Measurements from ENCODE around the gene CYP2A6.
"Not testable (repeated sequence)": the region's sequence is repeated elsewhere in the genome, so short reads cannot be mapped to it uniquely, and the experiment has no call there.

The CYP2A6 gene, protein sequence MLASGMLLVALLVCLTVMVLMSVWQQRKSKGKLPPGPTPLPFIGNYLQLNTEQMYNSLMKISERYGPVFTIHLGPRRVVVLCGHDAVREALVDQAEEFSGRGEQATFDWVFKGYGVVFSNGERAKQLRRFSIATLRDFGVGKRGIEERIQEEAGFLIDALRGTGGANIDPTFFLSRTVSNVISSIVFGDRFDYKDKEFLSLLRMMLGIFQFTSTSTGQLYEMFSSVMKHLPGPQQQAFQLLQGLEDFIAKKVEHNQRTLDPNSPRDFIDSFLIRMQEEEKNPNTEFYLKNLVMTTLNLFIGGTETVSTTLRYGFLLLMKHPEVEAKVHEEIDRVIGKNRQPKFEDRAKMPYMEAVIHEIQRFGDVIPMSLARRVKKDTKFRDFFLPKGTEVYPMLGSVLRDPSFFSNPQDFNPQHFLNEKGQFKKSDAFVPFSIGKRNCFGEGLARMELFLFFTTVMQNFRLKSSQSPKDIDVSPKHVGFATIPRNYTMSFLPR

DNA sequence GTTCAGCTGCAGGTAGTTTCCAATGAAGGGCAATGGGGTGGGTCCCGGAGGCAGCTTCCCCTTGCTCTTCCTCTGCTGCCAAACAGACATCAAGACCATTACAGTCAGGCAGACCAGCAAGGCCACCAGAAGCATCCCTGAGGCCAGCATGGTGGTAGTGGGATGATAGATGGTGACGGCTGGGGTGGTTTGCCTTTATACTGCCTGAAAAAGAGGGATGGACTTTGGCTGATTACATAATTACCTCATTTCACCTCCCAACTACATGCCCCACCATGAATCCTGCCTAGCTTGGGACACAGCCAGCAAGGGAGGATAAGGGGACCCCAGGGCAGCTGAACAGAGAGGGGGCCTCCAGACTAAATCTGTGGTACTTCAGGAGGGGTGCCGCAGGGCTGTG is at the start of gene CYP2A6:
CYP2A6 (minus strand) TSS at position 171 of the 400 bp plus-strand sequence; CDS start at position 150, 21 bp downstream.
- H3K27me3 ChIP-seq (ENCODE audit: control insufficient read depth, insufficient read depth, low read length): peaks cover 13% of the 10 kb centered on the region
- not testable (repeated sequence) for H3K9ac ChIP-seq (ENCODE audit: low read length); H3K36me3 ChIP-seq (ENCODE audit: control insufficient read depth, insufficient read depth, low read length); H3K4me1 ChIP-seq (ENCODE audit: control insufficient read depth, insufficient read depth, low read length); H3K4me3 ChIP-seq (ENCODE audit: low read length); H3K9me3 ChIP-seq (ENCODE audit: control insufficient read depth, low read length)

DNA sequence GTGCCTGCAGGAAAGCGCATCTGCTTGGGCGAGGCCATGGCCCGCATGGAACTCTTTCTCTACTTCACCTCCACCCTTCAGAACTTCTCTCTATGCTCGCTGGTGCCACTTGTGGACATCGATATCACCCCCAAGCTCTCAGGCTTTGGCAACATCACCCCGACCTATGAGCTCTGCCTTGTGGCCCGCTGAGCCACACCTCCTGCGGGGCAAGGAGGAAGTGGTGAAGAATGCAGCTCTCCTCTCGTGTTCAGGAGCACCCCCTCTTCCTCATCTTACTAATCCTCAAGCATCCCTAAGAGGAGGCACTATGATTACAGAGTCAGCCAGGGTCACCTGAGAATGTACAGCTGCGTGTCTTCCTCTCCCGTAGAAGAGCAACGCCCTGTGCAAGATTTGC is 49.7 kb upstream of the CYP2A6 start:
- H3K4me1 ChIP-seq (ENCODE audit: control insufficient read depth, insufficient read depth, low read length); H3K9me3 ChIP-seq (ENCODE audit: control insufficient read depth, low read length); H3K36me3 ChIP-seq (ENCODE audit: control insufficient read depth, insufficient read depth, low read length); H3K9ac ChIP-seq (ENCODE audit: low read length); H3K4me3 ChIP-seq (ENCODE audit: low read length); H3K27me3 ChIP-seq (ENCODE audit: control insufficient read depth, insufficient read depth, low read length): not testable (repeated sequence)

- H3K4me3 ChIP-seq (ENCODE audit: low read length); H3K36me3 ChIP-seq (ENCODE audit: control insufficient read depth, insufficient read depth, low read length); H3K4me1 ChIP-seq (ENCODE audit: control insufficient read depth, insufficient read depth, low read length); H3K9ac ChIP-seq (ENCODE audit: low read length); H3K9me3 ChIP-seq (ENCODE audit: control insufficient read depth, low read length); H3K27me3 ChIP-seq (ENCODE audit: control insufficient read depth, insufficient read depth, low read length): not testable (repeated sequence)
These were observed 46.9 kb upstream of the CYP2A6 start for GRCh38 chr19:40896843-40897789.

- H3K9ac ChIP-seq (ENCODE audit: low read length): no peak overlapping the region
- no peaks in the 10 kb centered on the region for H3K27me3 ChIP-seq (ENCODE audit: control insufficient read depth, insufficient read depth, low read length)
- H3K9me3 ChIP-seq (ENCODE audit: control insufficient read depth, low read length): no peaks in the 10 kb centered on the region
- no peaks in the 10 kb centered on the region for H3K36me3 ChIP-seq (ENCODE audit: control insufficient read depth, insufficient read depth, low read length)
- no peaks in the 10 kb centered on the region for H3K4me1 ChIP-seq (ENCODE audit: control insufficient read depth, insufficient read depth, low read length)
- H3K4me3 ChIP-seq (ENCODE audit: low read length): no peak overlapping the region
These were observed 46.2 kb upstream of the CYP2A6 start for GRCh38 chr19:40896418-40896796.

DNA sequence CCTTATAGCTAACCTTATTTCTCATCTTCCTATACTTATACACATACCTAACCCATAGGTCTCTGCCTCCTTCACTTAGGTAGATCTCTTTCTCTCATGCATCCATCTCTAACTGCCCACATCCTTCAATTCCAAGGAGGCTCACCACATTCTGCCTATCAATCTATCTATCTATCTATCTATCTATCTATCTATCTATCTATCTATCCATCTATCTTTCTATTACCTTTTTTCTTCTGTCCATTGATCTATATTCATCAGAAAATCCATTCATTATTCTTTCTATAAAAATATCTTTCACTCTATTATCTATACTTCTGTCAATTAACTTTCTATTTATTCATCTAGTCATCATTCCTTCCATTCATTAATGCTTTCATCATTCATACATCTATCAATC is 42.9 kb upstream of the CYP2A6 start:
- Histone ChIP-seq H3K4me3 (ENCODE audit: low read length) (no peak overlapping the region), H3K9me3 (ENCODE audit: control insufficient read depth, low read length) (no peaks in the 10 kb centered on the region), H3K4me1 (ENCODE audit: control insufficient read depth, insufficient read depth, low read length) (no peaks in the 10 kb centered on the region), H3K9ac (ENCODE audit: low read length) (no peak overlapping the region), H3K27me3 (ENCODE audit: control insufficient read depth, insufficient read depth, low read length) (no peaks in the 10 kb centered on the region), H3K36me3 (ENCODE audit: control insufficient read depth, insufficient read depth, low read length) (no peaks in the 10 kb centered on the region)

DNA sequence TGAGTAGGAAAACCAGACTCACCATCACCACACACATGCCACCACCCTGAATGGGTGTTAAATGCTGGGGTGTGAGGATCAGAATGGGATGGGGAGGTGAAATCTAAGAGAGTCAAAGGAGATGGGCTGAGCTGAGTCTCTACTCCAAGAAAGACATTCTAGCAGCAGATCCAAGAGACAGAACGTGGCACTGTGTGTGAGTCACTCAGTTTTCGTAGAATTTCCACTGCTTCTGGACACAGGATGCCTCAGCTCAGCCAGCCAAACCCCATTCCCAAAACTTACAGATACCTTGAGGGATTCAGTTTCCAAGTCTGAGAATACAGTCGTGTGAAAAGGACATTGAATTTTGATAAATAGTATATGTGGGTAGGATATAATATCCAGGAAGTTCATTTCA is 39.1 kb upstream of the CYP2A6 start:
- H3K27me3 ChIP-seq (ENCODE audit: control insufficient read depth, insufficient read depth, low read length): no peaks in the 10 kb centered on the region
- no peak overlapping the region for H3K9ac ChIP-seq (ENCODE audit: low read length)
- no peaks in the 10 kb centered on the region for H3K4me1 ChIP-seq (ENCODE audit: control insufficient read depth, insufficient read depth, low read length)
- H3K9me3 ChIP-seq (ENCODE audit: control insufficient read depth, low read length): no peaks in the 10 kb centered on the region
- no peaks in the 10 kb centered on the region for H3K36me3 ChIP-seq (ENCODE audit: control insufficient read depth, insufficient read depth, low read length)
- H3K4me3 ChIP-seq (ENCODE audit: low read length): no peak overlapping the region

- H3K36me3 ChIP-seq (ENCODE audit: control insufficient read depth, insufficient read depth, low read length): no peaks in the 10 kb centered on the region
- no peaks in the 10 kb centered on the region for H3K4me1 ChIP-seq (ENCODE audit: control insufficient read depth, insufficient read depth, low read length)
- no peaks in the 10 kb centered on the region for H3K9me3 ChIP-seq (ENCODE audit: control insufficient read depth, low read length)
- no peak overlapping the region for H3K9ac ChIP-seq (ENCODE audit: low read length)
- H3K4me3 ChIP-seq (ENCODE audit: low read length): no peak overlapping the region
- H3K27me3 ChIP-seq (ENCODE audit: control insufficient read depth, insufficient read depth, low read length): no peaks in the 10 kb centered on the region
These were observed 37.9 kb upstream of the CYP2A6 start for GRCh38 chr19:40888191-40888590.

GRCh38 chr19:40884187-40884931 is 34.1 kb upstream of the CYP2A6 start:
- H3K9me3 ChIP-seq (ENCODE audit: control insufficient read depth, low read length); H3K4me3 ChIP-seq (ENCODE audit: low read length); H3K27me3 ChIP-seq (ENCODE audit: control insufficient read depth, insufficient read depth, low read length); H3K9ac ChIP-seq (ENCODE audit: low read length); H3K36me3 ChIP-seq (ENCODE audit: control insufficient read depth, insufficient read depth, low read length); H3K4me1 ChIP-seq (ENCODE audit: control insufficient read depth, insufficient read depth, low read length): not testable (repeated sequence)

GRCh38 chr19:40882062-40882461 is 31.8 kb upstream of the CYP2A6 start, which contains the start of gene CYP2A7:
Gene CYP2A7 (minus strand): TSS chr19:40882231. CDS start chr19:40882210, 21 bp downstream.
- not testable (repeated sequence) for H3K4me1 ChIP-seq (ENCODE audit: control insufficient read depth, insufficient read depth, low read length); H3K4me3 ChIP-seq (ENCODE audit: low read length); H3K9me3 ChIP-seq (ENCODE audit: control insufficient read depth, low read length); H3K9ac ChIP-seq (ENCODE audit: low read length); H3K36me3 ChIP-seq (ENCODE audit: control insufficient read depth, insufficient read depth, low read length); H3K27me3 ChIP-seq (ENCODE audit: control insufficient read depth, insufficient read depth, low read length)

GRCh38 chr19:40879349-40879748 is 29.1 kb upstream of the CYP2A6 start:
- H3K27me3 ChIP-seq (ENCODE audit: control insufficient read depth, insufficient read depth, low read length); H3K36me3 ChIP-seq (ENCODE audit: control insufficient read depth, insufficient read depth, low read length); H3K9me3 ChIP-seq (ENCODE audit: control insufficient read depth, low read length); H3K4me1 ChIP-seq (ENCODE audit: control insufficient read depth, insufficient read depth, low read length); H3K4me3 ChIP-seq (ENCODE audit: low read length); H3K9ac ChIP-seq (ENCODE audit: low read length): not testable (repeated sequence)

DNA sequence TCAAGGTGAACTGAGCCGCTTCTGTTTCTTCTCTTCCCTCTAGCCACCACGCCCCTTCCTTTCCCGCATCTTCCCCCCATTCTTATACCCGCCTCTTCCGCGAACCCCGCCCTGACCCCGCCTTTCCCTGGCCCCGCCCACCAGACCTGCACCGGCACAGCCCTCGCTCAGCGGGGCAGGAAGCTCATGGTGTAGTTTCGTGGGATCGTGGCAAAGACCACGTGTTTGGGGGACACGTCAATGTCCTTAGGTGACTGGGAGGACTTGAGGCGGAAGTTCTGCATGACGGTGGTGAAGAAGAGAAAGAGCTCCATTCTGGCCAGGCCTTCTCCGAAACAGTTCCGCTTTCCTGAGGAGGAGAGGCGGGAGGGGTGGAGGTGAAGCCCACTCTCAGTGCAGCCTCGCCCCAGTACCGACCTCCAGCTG is 25.3 kb upstream of the CYP2A6 start:
- H3K4me1 ChIP-seq (ENCODE audit: control insufficient read depth, insufficient read depth, low read length); H3K27me3 ChIP-seq (ENCODE audit: control insufficient read depth, insufficient read depth, low read length); H3K9ac ChIP-seq (ENCODE audit: low read length); H3K36me3 ChIP-seq (ENCODE audit: control insufficient read depth, insufficient read depth, low read length); H3K9me3 ChIP-seq (ENCODE audit: control insufficient read depth, low read length); H3K4me3 ChIP-seq (ENCODE audit: low read length): not testable (repeated sequence)
